ENCODE data around the gene PKN1. TPM values are rescaled to one million over a fixed set of nuclear protein-coding genes. Genes with fewer than 3 reads are reported as not detected.

Gene PKN1
- total and polyA plus RNA-seq, 9 of the 15 experiments (the other 6 are each of a cell fraction or from before 2014, with no cell fraction given) = 0.30 to 228 (median 77.5) TPM

GRCh38 chr19:14407605-14408484 lies 25.3 kb upstream of the PKN1 start (continued):
- TF ChIP-seq POLR2AphosphoS5 (IDR thresholded peaks at IDR 0.05; ENCODE audit: control insufficient read depth, insufficient read depth, low read depth, low read length) (peak; percentile 40), THAP12 (CRISPR knock-in tag; IDR thresholded peaks at IDR 0.05) (no peak), SP1 (CRISPR knock-in tag; IDR thresholded peaks at IDR 0.05) (no peak; the same call in 1 of the 2 replicates), ELF4 (CRISPR knock-in tag; IDR thresholded peaks at IDR 0.05) (peak; percentile 74; the same call in 1 of the 2 replicates), ZFX (CRISPR knock-in tag; IDR thresholded peaks at IDR 0.05) (peak; percentile 24; the same call in 1 of the 2 replicates), MAZ (CRISPR knock-in tag; conservative IDR thresholded peaks at IDR 0.05 in 1 of 2, IDR thresholded peaks at IDR 0.05 in 1 of 2) (peak in 1 of 2 experiments; percentile 61; a peak in 1 of 4 replicates), U2AF2 (optimal IDR thresholded peaks at IDR 0.05; ENCODE audit: low read depth, low read length) (no peak), ZNF444 (CRISPR knock-in tag; IDR thresholded peaks at IDR 0.05) (no peak), TEAD4 (IDR thresholded peaks at IDR 0.05; ENCODE audit: low read length) (no peak), TEAD4 (CRISPR knock-in tag; IDR thresholded peaks at IDR 0.05; ENCODE audit: borderline replicate concordance) (no peak), CBX8 (IDR thresholded peaks at IDR 0.05; ENCODE audit: borderline replicate concordance, extremely low read depth, low read depth, low read length, poor library complexity, severe bottlenecking) (no peak), HDAC6 (IDR thresholded peaks at IDR 0.05; ENCODE audit: low read depth, low read length) (no peak), THRB (CRISPR knock-in tag; conservative IDR thresholded peaks at IDR 0.05) (peak; percentile 68), SAP30 (IDR thresholded peaks at IDR 0.05; ENCODE audit: borderline replicate concordance, insufficient read depth, low read depth, low read length, poor library complexity, severe bottlenecking) (no peak), NFRKB (IDR thresholded peaks at IDR 0.05; ENCODE audit: low read depth) (no peak), POLR2B (IDR thresholded peaks at IDR 0.05; ENCODE audit: low read depth, partially characterized antibody) (peak; percentile 72), MCM5 (IDR thresholded peaks at IDR 0.05; ENCODE audit: low read depth) (no peak), EWSR1 (IDR thresholded peaks at IDR 0.05; ENCODE audit: borderline replicate concordance, low read depth, partially characterized antibody) (no peak), KDM2B (CRISPR knock-in tag; IDR thresholded peaks at IDR 0.05) (no peak), TOE1 (IDR thresholded peaks at IDR 0.05; ENCODE audit: borderline replicate concordance) (no peak), TOE1 (CRISPR knock-in tag; IDR thresholded peaks at IDR 0.05; ENCODE audit: borderline replicate concordance, low read depth) (no peak), NCOA1 (IDR thresholded peaks at IDR 0.05; ENCODE audit: low read depth) (no peak), ILF3 (IDR thresholded peaks at IDR 0.05; ENCODE audit: borderline replicate concordance) (no peak; the same call in 1 of the 2 replicates), ZNF780A (CRISPR knock-in tag; IDR thresholded peaks at IDR 0.05) (no peak), ZNF224 (CRISPR knock-in tag; IDR thresholded peaks at IDR 0.05) (no peak)
